PC-9 (cell line): Measurements from ENCODE around the gene DCTN2.
"Not testable (repeated sequence)": the region's sequence is repeated elsewhere in the genome, so short reads cannot be mapped to it uniquely, and the experiment has no call there.

Source experiments
- CTCF ChIP-seq: fragments of 200-600 bp; sonication (generic); conservative IDR thresholded peaks from 2 replicates; pipeline ENCODE4 v1.6.1; 2017; ENCODE audit warnings: mixed run types, antibody characterized with exemption, mild to moderate bottlenecking, moderate library complexity
- EZH2 ChIP-seq: fragments of 200-600 bp; sonication (generic); IDR thresholded peaks from 2 replicates; pipeline ENCODE4 v1.8.0; 2017; ENCODE audit warnings: antibody characterized with exemption, low read depth

- not testable (repeated sequence) for TF ChIP-seq CTCF, EZH2
Observed at GRCh38 chr12:57495051-57495701, 51.8 kb downstream of the DCTN2 start.
